ENCODE results near the gene INSC. TPM values are rescaled to one million over a fixed set of nuclear protein-coding genes. Genes with fewer than 3 reads are reported as not detected.

INSC gene
- total and polyA plus RNA-seq, 2 of the 13 experiments (the other 11 are each of a cell fraction or from before 2014, with no cell fraction given), result 0.09 TPM; not detected in 1

DNA sequence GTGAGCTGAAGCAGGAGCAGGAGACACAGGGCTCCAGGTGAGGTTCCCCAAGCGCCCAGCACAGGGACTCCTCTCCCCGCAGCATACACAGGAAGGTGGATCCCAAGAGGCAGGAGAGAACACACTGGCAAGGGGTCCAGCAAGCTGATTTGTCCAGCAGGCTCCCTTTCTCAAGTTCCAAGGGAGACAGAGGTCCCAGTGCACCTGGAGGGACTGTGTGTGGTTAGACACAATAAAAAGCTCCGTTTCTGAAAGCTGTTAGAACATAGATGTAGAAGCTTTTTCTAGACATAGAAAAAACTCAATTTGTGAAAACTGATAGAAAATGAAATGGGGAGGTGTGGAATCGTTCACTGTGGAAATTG lies 39.6 kb upstream of the INSC start (continued):
- TF ChIP-seq POLR2AphosphoS2 (IDR thresholded peaks at IDR 0.05; ENCODE audit: low read depth, low read length) (no peak), PHF21A (CRISPR knock-in tag; IDR thresholded peaks at IDR 0.05) (no peak), ZFYVE20 (CRISPR knock-in tag; IDR thresholded peaks at IDR 0.05; ENCODE audit: borderline replicate concordance, low read depth) (no peak), FOXJ3 (CRISPR knock-in tag; IDR thresholded peaks at IDR 0.05; ENCODE audit: borderline replicate concordance) (no peak)
- TF ChIP-seq, protein P1, sequence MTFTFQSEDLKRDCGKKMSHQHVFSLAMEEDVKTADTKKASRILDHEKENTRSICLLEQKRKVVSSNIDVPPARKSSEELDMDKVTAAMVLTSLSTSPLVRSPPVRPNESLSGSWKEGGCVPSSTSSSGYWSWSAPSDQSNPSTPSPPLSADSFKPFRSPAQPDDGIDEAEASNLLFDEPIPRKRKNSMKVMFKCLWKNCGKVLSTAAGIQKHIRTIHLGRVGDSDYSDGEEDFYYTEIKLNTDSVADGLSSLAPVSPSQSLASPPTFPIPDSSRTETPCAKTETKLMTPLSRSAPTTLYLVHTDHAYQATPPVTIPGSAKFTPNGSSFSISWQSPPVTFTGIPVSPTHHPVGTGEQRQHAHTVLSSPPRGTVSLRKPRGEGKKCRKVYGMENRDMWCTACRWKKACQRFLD (CRISPR knock-in tag; IDR thresholded peaks at IDR 0.05; ENCODE audit: borderline replicate concordance), result no peak

- no peaks in the 10 kb centered on the region for H3K9me3 ChIP-seq (ENCODE audit: low read length)
- H3K36me3 ChIP-seq (replicated peaks in 1 of 2; ENCODE audit: control insufficient read depth in 1 of 2, insufficient read depth in 2 of 2, low read length in 2 of 2), result no peaks in the 10 kb centered on the region
- no peak overlapping the region for H3K4me3 ChIP-seq (replicated peaks in 1 of 3; ENCODE audit: insufficient read depth in 1 of 3, low read depth in 2 of 3, low read length in 3 of 3)
- H3K4me1 ChIP-seq (ENCODE audit: insufficient read depth, low read length), result no peaks in the 10 kb centered on the region
- no peak overlapping the region for H3K4me2 ChIP-seq (ENCODE audit: low read depth, low read length)
- no peaks in the 10 kb centered on the region for H4K20me1 ChIP-seq (ENCODE audit: insufficient read depth, low read length)
- no peak overlapping the region for H2AFZ ChIP-seq (ENCODE audit: low read length)
- BruUV-seq (replicated peaks), result no TSS peak
- FAIRE-seq (no peak), DNase-seq (ENCODE audit: low spot score) (no peak), ATAC-seq (no peak)
- no peak overlapping the region for H3K9ac ChIP-seq (ENCODE audit: insufficient read depth, low read depth, low read length)
- POLR2A ChIA-PET, result no interaction called here
- H3K27ac ChIP-seq (ENCODE audit: extremely low read length, insufficient read depth, low read length), result no peak overlapping the region
- in situ Hi-C loops (cut with HindIII; ENCODE audit: extremely low pct_ligation_motif_present, low pct_unique_long_range_greater_than_20kb) (no loop called here), intact Hi-C loops (cut with micrococcal nuclease; ENCODE audit: unreplicated experiment) (no loop called here)
- H3K79me2 ChIP-seq (ENCODE audit: insufficient read depth, low read length), result no peaks in the 10 kb centered on the region
- CTCF ChIA-PET (ENCODE audit: low intra/inter-chr PET ratio, low total read pairs), result no interaction called here
- TF ChIP-seq ISL2 (CRISPR knock-in tag; IDR thresholded peaks at IDR 0.05), result no peak
- TF ChIP-seq, protein P2, sequence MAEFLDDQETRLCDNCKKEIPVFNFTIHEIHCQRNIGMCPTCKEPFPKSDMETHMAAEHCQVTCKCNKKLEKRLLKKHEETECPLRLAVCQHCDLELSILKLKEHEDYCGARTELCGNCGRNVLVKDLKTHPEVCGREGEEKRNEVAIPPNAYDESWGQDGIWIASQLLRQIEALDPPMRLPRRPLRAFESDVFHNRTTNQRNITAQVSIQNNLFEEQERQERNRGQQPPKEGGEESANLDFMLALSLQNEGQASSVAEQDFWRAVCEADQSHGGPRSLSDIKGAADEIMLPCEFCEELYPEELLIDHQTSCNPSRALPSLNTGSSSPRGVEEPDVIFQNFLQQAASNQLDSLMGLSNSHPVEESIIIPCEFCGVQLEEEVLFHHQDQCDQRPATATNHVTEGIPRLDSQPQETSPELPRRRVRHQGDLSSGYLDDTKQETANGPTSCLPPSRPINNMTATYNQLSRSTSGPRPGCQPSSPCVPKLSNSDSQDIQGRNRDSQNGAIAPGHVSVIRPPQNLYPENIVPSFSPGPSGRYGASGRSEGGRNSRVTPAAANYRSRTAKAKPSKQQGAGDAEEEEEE (CRISPR knock-in tag; IDR thresholded peaks at IDR 0.05; ENCODE audit: borderline replicate concordance), result no peak
- no peak for TF ChIP-seq ZNF761 (CRISPR knock-in tag; conservative IDR thresholded peaks at IDR 0.05)
- no peak for TF ChIP-seq ZNF879 (CRISPR knock-in tag; IDR thresholded peaks at IDR 0.05)
- no peak for TF ChIP-seq ZNF530 (CRISPR knock-in tag; IDR thresholded peaks at IDR 0.05; ENCODE audit: low read depth)
- TF ChIP-seq KLF16 (CRISPR knock-in tag; IDR thresholded peaks at IDR 0.05), result no peak
- no peak for TF ChIP-seq DR1 (CRISPR knock-in tag; IDR thresholded peaks at IDR 0.05)
- no peaks in the 10 kb centered on the region for H3K27me3 ChIP-seq (ENCODE audit: control insufficient read depth in 1 of 2, insufficient read depth in 2 of 2, low read length in 2 of 2)
Measured at GRCh38 chr11:15091175-15091574, 23.5 kb upstream of the INSC start.

All from HepG2 (cell line).